SK-N-MC (cell line): ENCODE measurements around the gene ZNF575.

Source experiments
- DNase-seq: peaks from one replicate; pipeline ENCODE4 v3.0.0-alpha.2; 2011; ENCODE audit warnings: low read depth, low spot score
- H3K27ac ChIP-seq: fragments of 200-600 bp; sonication (generic); 2 replicates; pipeline ENCODE4 v1.5.1; 2016; ENCODE audit warnings: mixed run types
- H3K36me3 ChIP-seq: fragments of 200-600 bp; sonication (generic); 2 replicates; pipeline ENCODE4 v1.6.1; 2017; ENCODE audit warnings: antibody characterized with exemption, low read length, mixed read lengths; ENCODE audit not compliant: insufficient read depth
- H3K4me3 ChIP-seq: fragments of 200-600 bp; sonication (generic); 2 replicates; pipeline ENCODE4 v1.5.1; 2016
- H3K9ac ChIP-seq: fragments of 200-600 bp; sonication (generic); 2 replicates; pipeline ENCODE4 v1.8.0; 2017; ENCODE audit warnings: mixed run types, mixed read lengths; ENCODE audit not compliant: insufficient read length
- H3K9me3 ChIP-seq: fragments of 200-600 bp; sonication (generic); 2 replicates; pipeline ENCODE4 v1.6.1; 2017; ENCODE audit warnings: low read depth, mild to moderate bottlenecking, antibody characterized with exemption, low read length, moderate library complexity, mixed read lengths
- EZH2 ChIP-seq: fragments of 200-600 bp; sonication (generic); IDR thresholded peaks from one replicate; pipeline ENCODE4 v1.6.1; 2017; ENCODE audit warnings: antibody characterized with exemption
- FOXP2 ChIP-seq: optimal IDR thresholded peaks from 2 replicates; pipeline ENCODE3; 2011; ENCODE audit warnings: mild to moderate bottlenecking, moderate library complexity; ENCODE audit not compliant: insufficient read depth; ENCODE audit errors: extremely low read length, control extremely low read depth
- POLR2AphosphoS5 ChIP-seq: IDR thresholded peaks from 2 replicates; pipeline ENCODE4 v1.6.1; 2012; ENCODE audit warnings: mild to moderate bottlenecking, low read depth, low read length, borderline replicate concordance

The ZNF575 gene

DNA sequence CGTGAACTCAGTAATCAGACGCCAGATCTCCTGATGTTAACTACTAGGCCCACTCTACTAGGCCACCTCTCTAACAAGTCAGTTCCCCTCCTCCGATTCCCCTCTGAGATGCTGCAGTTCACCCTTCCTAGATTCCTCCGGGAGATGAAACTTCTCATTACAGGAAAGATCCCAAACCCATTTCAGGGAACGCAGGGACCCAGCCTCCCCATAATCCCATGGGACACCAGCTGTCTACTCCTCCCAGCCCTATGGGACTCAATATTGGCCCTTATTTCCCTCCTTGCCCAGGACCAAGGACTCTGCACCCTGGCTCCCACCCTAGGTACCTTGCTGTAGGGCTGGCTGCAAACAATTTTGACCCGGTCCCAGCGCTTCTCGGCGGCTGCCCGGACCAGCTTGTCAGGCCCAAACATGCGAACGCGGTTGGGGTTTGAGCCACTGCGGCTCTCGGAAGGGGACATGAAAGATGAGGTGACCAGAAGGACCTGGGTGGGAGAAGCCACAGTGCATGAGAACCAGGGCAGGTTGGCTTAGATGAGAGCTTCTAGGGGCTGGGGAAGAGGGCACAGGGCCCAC lies 21.4 kb downstream of the ZNF575 start:
- Histone ChIP-seq H3K9ac (no peak overlapping the region), H3K9me3 (no peaks in the 10 kb centered on the region), H3K36me3 (peaks cover 32% of the 10 kb centered on the region; the same call in 1 of the 2 replicates), H3K27ac (no peak overlapping the region), H3K4me3 (no peak overlapping the region)
- TF ChIP-seq POLR2AphosphoS5: no peak
- no peak for TF ChIP-seq EZH2
- no peak for TF ChIP-seq FOXP2
- no peak for DNase-seq

DNA sequence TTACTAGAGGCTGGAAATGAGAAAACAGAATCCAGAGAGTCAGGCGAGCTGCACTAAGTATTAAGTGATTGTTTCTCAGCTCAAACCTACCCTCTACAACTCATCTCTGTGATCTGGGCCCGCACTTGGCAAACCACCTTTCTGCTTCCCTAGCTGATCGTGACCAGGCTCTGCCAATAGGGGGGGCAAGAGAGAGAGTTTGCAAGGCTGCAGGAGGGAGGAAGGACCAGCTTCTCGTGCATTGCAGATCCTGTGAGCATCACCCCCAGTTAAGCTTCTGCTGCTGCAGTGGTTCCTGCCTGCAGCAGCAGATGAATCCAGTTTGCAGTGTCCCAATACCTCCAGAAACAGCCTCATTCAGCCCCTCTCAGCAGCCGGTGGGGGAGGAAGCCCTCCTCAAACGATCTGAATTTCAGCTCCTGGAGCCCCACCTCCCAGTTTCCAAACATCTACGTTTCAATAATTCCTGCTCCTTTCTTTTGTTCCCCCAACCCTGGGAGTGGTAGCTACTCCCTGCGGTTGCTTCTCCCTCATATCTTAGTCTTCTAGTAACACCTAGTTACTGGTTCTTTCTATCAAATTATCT lies 22.3 kb downstream of the ZNF575 start:
- H3K27ac ChIP-seq: no peak overlapping the region
- no peak for TF ChIP-seq POLR2AphosphoS5
- no peak for TF ChIP-seq FOXP2
- no peak for TF ChIP-seq EZH2
- H3K36me3 ChIP-seq: peaks cover 27% of the 10 kb centered on the region; the same call in 1 of the 2 replicates

DNA sequence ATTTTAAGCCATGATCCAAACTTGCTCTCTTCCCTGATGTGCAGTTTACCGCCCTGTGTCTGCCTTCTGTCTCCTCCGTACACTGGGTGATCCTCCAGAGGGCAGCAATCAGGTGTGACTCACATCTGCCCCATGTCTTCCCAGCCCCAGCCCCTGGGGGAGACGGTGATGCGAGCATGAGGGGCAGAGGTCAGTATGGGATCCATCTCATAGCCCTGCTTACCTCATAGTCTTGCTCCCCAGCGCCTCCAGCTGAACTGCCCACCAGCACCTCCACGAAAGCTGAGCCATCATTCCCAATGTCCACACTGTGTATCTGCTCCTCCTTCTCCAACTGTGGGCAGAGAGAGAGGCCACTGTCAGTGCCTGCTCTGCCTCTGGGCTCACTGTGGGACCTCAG lies 27.7 kb downstream of the ZNF575 start:
- no peak for DNase-seq
- no peak overlapping the region for H3K4me3 ChIP-seq
- H3K9me3 ChIP-seq: no peaks in the 10 kb centered on the region
- H3K9ac ChIP-seq: no peak overlapping the region
- H3K36me3 ChIP-seq: peaks cover 16% of the 10 kb centered on the region; the same call in 1 of the 2 replicates
- H3K27ac ChIP-seq: no peak overlapping the region
- TF ChIP-seq FOXP2 (no peak), POLR2AphosphoS5 (no peak), EZH2 (no peak)

More for the DNA sequence above, 22.3 kb downstream of the ZNF575 start:
- Histone ChIP-seq H3K9me3 (no peaks in the 10 kb centered on the region), H3K9ac (no peak overlapping the region), H3K4me3 (no peak overlapping the region)
- no peak for DNase-seq

DNA sequence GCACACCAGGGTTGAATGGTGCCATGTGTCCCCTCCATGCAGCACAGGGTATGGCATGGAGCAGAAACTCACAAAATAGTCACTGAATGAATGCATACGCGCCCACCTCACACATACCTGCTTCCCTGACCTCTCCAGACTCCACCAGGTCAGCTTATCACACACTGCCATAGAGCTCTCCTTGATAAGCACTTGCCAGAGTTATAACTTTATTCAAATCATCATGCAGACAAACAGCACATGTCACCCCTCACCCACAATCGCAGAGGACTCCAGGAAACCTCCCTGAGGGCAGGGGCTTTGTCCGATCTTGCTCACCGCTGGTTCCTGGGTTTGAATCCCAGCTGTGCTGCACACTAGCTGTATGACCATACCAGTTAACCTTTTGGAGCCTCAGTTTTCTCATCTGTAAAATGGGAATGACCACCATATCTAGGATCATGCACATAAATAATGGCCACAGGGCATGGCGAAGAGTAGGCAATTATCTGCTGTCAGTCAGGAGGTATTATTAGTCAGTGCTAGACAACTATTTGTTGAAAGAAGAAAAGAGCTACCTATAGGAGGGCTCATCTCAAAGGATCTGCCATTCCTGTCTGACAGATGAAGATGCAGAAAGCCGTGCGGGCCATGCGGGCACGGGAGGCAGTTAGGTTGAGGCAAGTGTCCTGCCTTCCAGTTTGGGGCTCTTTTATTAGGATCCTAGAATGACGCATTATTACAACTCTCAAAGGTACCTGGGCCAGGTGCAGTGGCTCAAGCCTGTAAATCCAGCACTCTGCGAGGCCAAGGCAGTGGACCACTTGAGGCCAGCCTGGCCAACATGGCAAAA lies 28.4 kb downstream of the ZNF575 start:
- H3K27ac ChIP-seq: no peak overlapping the region
- TF ChIP-seq POLR2AphosphoS5: no peak
- no peak for TF ChIP-seq FOXP2
- no peak for TF ChIP-seq EZH2
- H3K9ac ChIP-seq: no peak overlapping the region
- H3K4me3 ChIP-seq: no peak overlapping the region
- H3K36me3 ChIP-seq: peaks cover 16% of the 10 kb centered on the region; the same call in 1 of the 2 replicates
- no peak for DNase-seq
- no peaks in the 10 kb centered on the region for H3K9me3 ChIP-seq

DNA sequence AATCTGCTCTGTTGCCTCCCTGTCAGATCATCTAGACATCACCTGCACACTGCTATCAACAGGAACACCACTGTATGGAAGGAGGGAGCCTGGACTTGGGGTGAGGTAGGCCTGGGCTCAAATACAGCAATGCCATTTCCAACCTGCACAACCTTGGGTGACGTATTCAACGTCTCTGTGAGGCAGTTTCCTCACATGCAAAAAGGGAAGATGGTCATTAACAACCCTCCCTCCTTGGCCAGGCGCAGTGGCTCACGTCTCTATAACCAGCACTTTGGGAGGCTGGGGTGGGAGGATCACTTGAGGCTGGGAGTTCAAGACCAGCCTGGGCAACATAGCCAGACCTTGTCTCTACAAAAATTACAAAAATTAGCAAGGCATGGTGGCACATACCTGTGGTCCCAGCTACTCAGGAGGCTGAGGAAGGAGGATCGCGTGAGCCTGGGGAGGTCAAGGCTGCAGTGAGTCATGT lies 29.3 kb downstream of the ZNF575 start:
- TF ChIP-seq POLR2AphosphoS5 (no peak), EZH2 (no peak), FOXP2 (no peak)
- Histone ChIP-seq H3K36me3 (peaks cover 16% of the 10 kb centered on the region; the same call in 1 of the 2 replicates), H3K27ac (peak overlapping the region; percentile 62; the same call in 1 of the 2 replicates), H3K4me3 (0 out of 2 replicates have a peak overlapping the region, but pooled peaks have one; percentile 28), H3K9me3 (no peaks in the 10 kb centered on the region), H3K9ac (no peak overlapping the region)
- DNase-seq: no peak

DNA sequence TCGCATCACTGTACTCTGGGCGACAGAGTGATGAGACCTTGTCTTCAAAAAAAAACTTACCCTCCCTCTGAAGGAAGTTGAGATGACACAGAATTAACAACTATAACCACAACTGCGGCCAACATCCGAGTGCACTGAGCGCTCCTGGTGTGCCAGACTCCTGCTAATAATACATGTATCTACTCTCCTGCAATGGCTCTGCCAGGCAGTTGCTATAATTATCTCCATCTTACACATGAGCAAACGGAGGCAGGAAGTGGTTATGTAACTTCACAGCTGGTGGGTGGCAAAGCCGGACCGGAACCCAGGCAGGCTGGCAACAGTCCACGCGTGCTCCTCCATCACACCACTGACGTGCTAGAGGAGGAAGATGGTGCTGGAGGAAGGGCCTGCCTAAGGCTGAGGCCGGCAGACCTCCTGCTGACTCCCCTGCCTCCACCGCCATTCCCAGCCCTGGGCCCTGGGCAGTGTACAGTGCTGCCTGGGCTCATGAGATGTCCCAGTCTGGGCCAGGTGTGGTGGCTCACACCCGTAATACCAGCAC lies 29.8 kb downstream of the ZNF575 start:
- Histone ChIP-seq H3K9me3 (no peaks in the 10 kb centered on the region), H3K36me3 (peaks cover 16% of the 10 kb centered on the region; the same call in 1 of the 2 replicates), H3K4me3 (0 out of 2 replicates have a peak overlapping the region, but pooled peaks have one; percentile 28), H3K9ac (no peak overlapping the region), H3K27ac (peak overlapping the region; percentile 62)
- DNase-seq: peak; percentile 42
- peak; percentile 16; the same call in 1 of the 2 replicates for TF ChIP-seq POLR2AphosphoS5
- TF ChIP-seq FOXP2: no peak
- TF ChIP-seq EZH2: no peak

DNA sequence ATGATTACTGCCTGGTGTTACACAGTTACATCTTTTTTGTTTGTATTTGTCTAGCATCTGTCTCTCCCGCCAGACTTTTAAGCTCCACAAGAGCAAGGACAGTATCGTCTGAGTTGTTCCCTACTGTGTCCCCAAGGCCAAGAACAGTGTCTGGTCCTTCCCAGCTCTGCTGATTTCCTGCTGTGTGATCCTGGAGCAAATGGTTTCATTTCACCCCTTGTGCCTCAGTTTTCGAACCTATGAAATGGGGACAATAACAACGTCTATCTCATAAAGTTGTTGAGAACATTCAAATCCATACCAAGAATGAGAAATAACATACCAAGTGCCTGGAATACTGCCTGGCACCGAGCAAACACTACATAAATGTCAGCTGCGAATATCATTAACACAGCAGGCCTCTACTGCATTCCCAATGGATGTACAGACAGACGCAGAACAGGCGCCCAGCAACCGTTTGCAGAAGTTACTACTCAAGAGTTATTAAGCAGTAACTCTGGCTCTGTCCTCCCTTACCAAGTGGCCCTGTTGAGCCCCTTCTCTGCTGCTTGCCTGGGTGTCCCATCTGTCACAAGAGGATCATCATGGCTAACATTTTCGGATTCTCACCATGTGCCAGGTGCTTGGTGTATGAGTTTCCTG lies 30.9 kb downstream of the ZNF575 start:
- H3K4me3 ChIP-seq: peak overlapping the region; percentile 36; the same call in 1 of the 2 replicates
- peak overlapping the region; percentile 46; the same call in 1 of the 2 replicates for H3K27ac ChIP-seq
- H3K36me3 ChIP-seq: peaks cover 12% of the 10 kb centered on the region; the same call in 1 of the 2 replicates
- TF ChIP-seq POLR2AphosphoS5 (no peak), EZH2 (no peak), FOXP2 (no peak)
- no peak overlapping the region for H3K9ac ChIP-seq
- H3K9me3 ChIP-seq: no peaks in the 10 kb centered on the region
- no peak for DNase-seq
